GM13976 (cell line): ENCODE data around the gene SDK1.

Source experiments
- DNase-seq: peaks from one replicate; pipeline ENCODE4 v3.0.0; 2012; ENCODE audit warnings: low spot score
- in situ Hi-C: fragments of 300-500 bp; cut with MboI; formaldehyde crosslinking; loops from one replicate; pipeline ENCODE4 v1.12.0; 2022; ENCODE audit warnings: low sequenced_read_pairs, mixed read lengths, inconsistent platforms; ENCODE audit not compliant: unreplicated experiment
- TF ChIP-seq, protein P1 (sequence below): IDR thresholded peaks from 2 replicates; pipeline ENCODE4 v1.5.1; 2012; ENCODE audit warnings: borderline replicate concordance, mild to moderate bottlenecking; ENCODE audit not compliant: insufficient read depth; ENCODE audit errors: extremely low read depth, missing control alignments, control extremely low read depth

Gene SDK1

DNA sequence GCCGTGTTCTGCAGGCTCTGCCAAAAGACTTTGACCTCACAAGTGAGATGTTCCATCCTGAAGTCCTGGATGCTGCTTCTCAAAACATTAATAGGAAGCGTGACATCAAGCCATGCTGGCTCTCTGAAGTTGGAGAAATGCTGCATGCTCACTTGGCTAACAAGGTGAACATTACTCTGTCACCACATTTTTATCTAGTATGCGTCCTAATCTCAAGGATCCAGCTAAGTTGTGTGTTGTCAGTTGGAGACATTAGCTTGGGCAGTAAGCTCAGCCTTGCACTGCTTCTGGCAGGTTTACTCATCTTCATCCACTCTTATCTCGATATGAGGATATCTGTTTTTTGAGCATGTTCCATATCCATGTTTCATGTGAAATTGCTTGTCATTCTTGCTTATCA is 165.2 kb downstream of the SDK1 start:
- in situ Hi-C loops: no loop called here
- DNase-seq: no peak
- TF ChIP-seq, protein P1, sequence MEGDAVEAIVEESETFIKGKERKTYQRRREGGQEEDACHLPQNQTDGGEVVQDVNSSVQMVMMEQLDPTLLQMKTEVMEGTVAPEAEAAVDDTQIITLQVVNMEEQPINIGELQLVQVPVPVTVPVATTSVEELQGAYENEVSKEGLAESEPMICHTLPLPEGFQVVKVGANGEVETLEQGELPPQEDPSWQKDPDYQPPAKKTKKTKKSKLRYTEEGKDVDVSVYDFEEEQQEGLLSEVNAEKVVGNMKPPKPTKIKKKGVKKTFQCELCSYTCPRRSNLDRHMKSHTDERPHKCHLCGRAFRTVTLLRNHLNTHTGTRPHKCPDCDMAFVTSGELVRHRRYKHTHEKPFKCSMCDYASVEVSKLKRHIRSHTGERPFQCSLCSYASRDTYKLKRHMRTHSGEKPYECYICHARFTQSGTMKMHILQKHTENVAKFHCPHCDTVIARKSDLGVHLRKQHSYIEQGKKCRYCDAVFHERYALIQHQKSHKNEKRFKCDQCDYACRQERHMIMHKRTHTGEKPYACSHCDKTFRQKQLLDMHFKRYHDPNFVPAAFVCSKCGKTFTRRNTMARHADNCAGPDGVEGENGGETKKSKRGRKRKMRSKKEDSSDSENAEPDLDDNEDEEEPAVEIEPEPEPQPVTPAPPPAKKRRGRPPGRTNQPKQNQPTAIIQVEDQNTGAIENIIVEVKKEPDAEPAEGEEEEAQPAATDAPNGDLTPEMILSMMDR: no peak

DNA sequence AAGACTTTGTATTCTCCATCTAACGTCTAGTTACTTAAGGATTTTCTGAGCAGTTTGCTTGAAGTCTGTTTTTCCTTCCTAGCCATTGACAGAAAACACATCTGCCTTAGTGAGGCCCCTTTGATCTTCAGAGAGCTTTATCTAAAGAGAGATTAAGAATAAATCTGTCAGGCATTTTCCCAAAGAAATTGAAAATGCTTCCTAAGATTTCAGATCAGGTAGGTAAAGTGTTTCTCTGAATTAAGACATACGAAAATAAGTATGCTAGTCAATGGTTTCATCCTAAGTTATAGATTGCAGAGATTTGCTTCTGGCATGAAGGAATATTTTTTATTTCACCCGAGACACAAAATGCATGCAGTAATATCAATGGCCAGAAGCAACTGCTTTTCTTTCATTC is 168.6 kb downstream of the SDK1 start:
- in situ Hi-C loops: no loop called here
- DNase-seq: no peak
- TF ChIP-seq, protein P1: no peak

DNA sequence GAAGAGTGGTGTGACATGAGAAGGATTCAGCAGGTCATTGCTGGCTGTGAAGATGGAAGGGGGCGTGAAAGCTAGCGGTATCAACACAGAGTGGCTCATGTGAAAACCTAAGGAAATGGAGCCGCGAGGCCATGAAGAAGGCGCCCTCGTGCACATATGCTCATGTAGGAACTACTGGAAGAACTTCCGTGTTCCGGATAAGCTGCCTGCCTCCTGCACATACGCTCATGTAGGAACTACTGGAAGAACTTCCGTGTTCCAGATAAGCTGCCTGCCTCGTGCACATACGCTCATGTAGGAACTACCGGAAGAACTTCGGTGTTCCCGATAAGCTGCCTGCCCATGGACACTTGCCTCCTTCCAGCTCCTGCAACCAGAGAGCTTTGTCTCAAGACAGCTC is 179.1 kb downstream of the SDK1 start:
- DNase-seq: no peak
- TF ChIP-seq, protein P1: no peak
- in situ Hi-C loops: no loop called here

DNA sequence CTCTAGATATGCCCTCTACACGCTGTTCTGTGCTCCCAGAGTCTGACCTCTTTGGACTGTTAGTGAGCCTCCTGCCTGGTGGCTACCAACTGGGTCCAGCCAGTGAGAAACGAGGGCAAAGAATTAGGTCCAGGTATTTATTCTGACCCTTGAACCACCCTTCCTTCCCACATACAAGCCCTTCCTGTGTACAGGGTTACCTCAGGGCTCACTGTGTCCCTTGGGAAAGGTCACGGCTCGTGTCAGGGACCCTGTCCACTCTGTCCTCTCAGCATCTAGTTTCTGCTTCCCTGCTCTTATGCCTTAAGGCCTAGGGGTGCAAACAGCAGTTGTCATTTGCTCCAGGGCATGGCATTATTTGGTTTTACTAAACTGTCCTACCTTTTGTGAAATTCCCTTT is 180.4 kb downstream of the SDK1 start:
- no peak for DNase-seq
- TF ChIP-seq, protein P1: no peak
- in situ Hi-C loops: no loop called here

DNA sequence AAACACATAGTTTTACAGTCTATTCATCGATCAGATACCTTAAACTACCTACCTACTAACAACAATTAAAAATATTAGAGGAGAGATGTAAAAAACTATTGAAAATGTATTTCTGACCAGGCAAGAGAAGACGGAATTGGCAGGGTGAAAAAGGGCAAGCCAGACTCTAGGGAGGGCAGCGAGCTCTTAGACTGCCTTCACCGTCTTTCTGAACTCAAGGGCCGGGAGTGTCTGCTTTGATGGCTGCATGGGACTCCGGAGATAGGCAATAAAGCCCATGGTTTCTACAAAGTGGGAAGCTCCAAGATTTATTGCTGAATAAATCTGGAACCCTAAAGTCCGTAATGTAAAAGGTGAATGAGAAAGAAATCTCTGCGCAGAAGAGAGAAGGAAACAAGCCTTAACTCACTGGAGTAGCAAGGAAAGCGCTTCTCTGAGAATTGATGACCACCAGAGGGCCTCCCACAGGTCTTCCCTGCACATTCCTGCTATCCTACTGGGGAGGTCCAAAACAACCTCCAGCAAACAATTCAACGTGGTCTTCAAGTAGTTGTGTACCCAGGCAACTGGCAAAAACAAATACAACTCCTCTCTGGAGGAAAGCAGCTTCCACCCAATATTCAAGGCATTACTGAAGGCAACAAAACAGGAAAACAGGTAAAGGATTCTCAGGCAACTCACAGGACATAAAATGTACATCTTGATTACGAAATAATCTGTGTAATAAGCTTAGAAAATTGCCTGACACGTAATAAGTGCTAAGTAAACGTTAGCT is 181.3 kb downstream of the SDK1 start:
- TF ChIP-seq, protein P1: no peak
- in situ Hi-C loops: no loop called here
- no peak for DNase-seq

DNA sequence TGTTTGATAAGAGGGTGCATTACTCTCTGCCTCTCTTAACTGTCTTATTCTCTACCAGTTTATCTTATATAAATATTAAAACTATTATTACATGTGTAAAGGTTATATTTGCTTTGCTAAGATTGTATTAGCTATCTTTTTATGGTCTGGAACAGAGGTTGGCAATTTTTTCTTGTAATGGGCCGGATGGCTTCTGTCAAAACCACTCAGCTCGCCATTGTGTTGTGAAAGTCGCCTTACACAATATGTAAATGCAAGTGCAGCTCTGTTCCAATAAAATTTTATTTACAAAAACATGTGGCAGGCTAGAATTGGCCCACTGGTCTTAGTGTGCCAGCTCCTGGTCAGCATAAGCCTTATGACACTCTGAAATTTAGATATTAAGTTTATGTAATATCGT is 185.8 kb downstream of the SDK1 start:
- TF ChIP-seq, protein P1: no peak
- in situ Hi-C loops: no loop called here
- DNase-seq: no peak

DNA sequence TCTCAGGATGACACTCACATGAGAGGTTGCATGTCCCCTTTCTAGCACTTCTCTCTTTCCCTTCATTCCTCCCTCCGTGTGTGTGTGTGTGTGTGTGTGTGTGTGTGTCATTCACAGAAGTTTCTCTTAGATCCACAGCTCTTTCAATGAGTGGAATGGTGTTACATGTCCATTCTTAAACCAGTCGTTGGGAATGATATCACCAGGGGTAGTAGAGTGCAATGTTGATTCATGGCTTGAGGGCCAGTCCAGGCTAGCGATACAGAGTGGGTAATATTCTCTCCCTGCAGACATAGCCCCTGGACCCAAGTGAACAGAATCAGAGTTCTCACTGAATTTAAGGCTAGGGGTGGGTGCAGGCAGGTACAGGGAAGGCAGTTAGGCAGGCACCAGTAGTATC is 187.8 kb downstream of the SDK1 start:
- TF ChIP-seq, protein P1: no peak
- DNase-seq: no peak
- in situ Hi-C loops: no loop called here
